Naive thymus-derived CD4-positive, alpha-beta T cell (primary cell): ENCODE data around the gene ERCC4. TPM values are rescaled to one million over a fixed set of nuclear protein-coding genes. Genes with fewer than 3 reads are reported as not detected.

Experiments used
- ATAC-seq: fragments of 150-1000 bp; cut with Tn5 transposase; 2 replicates; pipeline ENCODE4 v1.10.0; 2021; ENCODE audit warnings: mild to moderate bottlenecking, moderate library complexity
- CTCF ChIA-PET: fragments of 350-600 bp; sonication (Branson Sonifier 250); formaldehyde crosslinking; loops from one replicate; lab custom pipeline; 2021; ENCODE audit warnings: antibody characterized with exemption; lab: Charles Lee
- POLR2A ChIA-PET: fragments of 350-600 bp; sonication (Branson Sonifier 250); formaldehyde crosslinking; loops from one replicate; lab custom pipeline; 2021; ENCODE audit warnings: antibody characterized with exemption, inconsistent platforms; lab: Charles Lee
- DNase-seq, 9 donors: peaks; one replicate each; pipeline versions ENCODE4 v3.0.0 to v3.0.0-alpha.2; 2020 to 2022; ENCODE audit warnings: mixed read lengths in 1 of 9
- H3K27ac ChIP-seq: one replicate; pipeline ENCODE4 v1.7.0; 2013; ENCODE audit warnings: mild to moderate bottlenecking, low read depth, low read length, moderate library complexity
- H3K27me3 ChIP-seq, 2 donors: one replicate each; pipeline ENCODE4 v1.7.0; 2013; ENCODE audit warnings: low read length in 2 of 2, mild to moderate bottlenecking in 2 of 2, moderate library complexity in 2 of 2; ENCODE audit not compliant: control insufficient read depth in 2 of 2, insufficient read depth in 2 of 2
- H3K36me3 ChIP-seq, 3 experiments: 1 replicate in 2 of 3; 2 replicates in 1 of 3; pipeline ENCODE4 v1.7.0; 2013; ENCODE audit warnings: low read length in 3 of 3, mild to moderate bottlenecking in 3 of 3, moderate library complexity in 1 of 3; ENCODE audit not compliant: insufficient read depth in 3 of 3, control insufficient read depth in 2 of 3
- H3K4me1 ChIP-seq, 2 donors: one replicate each; pipeline ENCODE4 v1.7.0; 2013; ENCODE audit warnings: low read length in 2 of 2, mild to moderate bottlenecking in 2 of 2, moderate library complexity in 1 of 2; ENCODE audit not compliant: control insufficient read depth in 2 of 2, insufficient read depth in 2 of 2
- H3K4me3 ChIP-seq: 2 replicates; pipeline ENCODE4 v1.7.0; 2013; ENCODE audit warnings: mild to moderate bottlenecking, low read length
- H3K9me3 ChIP-seq, 3 experiments: 1 replicate in 2 of 3; 2 replicates in 1 of 3; pipeline ENCODE4 v1.7.0; 2013; ENCODE audit warnings: low read length in 3 of 3; ENCODE audit not compliant: control insufficient read depth in 2 of 3
- H3K27ac Mint-ChIP-seq, 9 donors: one replicate each; pipeline ENCODE4 v1.8.0; 2020 to 2022; ENCODE audit warnings: mixed read lengths in 9 of 9, mild to moderate bottlenecking in 8 of 9, moderate library complexity in 5 of 9, inconsistent platforms in 2 of 9
- H3K27me3 Mint-ChIP-seq, 5 donors: one replicate each; pipeline ENCODE4 v1.8.0; 2021 to 2022; ENCODE audit warnings: mixed read lengths in 5 of 5, mild to moderate bottlenecking in 1 of 5
- H3K36me3 Mint-ChIP-seq, 5 donors: one replicate each; pipeline ENCODE4 v1.8.0; 2020 to 2022; ENCODE audit warnings: mixed read lengths in 5 of 5, mild to moderate bottlenecking in 3 of 5, inconsistent platforms in 1 of 5
- H3K4me1 Mint-ChIP-seq, 7 donors: one replicate each; pipeline ENCODE4 v1.8.0; 2020 to 2022; ENCODE audit warnings: mixed read lengths in 7 of 7, mild to moderate bottlenecking in 3 of 7, inconsistent platforms in 1 of 7
- H3K4me3 Mint-ChIP-seq, 10 donors: one replicate each; pipeline ENCODE4 v1.8.0; 2020 to 2022; ENCODE audit warnings: mild to moderate bottlenecking in 10 of 10, mixed read lengths in 10 of 10, moderate library complexity in 6 of 10, inconsistent platforms in 2 of 10
- H3K9me3 Mint-ChIP-seq, 11 donors: one replicate each; pipeline ENCODE4 v1.8.0; 2020 to 2022; ENCODE audit warnings: mixed read lengths in 11 of 11, mild to moderate bottlenecking in 4 of 11, inconsistent platforms in 1 of 11, moderate library complexity in 1 of 11
- intact Hi-C, 2 donors: fragments of 100-400 bp; cut with micrococcal nuclease; formaldehyde crosslinking; loops; one replicate each; pipeline ENCODE4 v1.15.1; 2023
- polyA plus RNA-seq, 2 donors: library from polyadenylated mRNA; unstranded; fragments of 300-500 nt; fragmentation: Illumina TruSeq; gene quantifications; one replicate each; pipeline ENCODE4 v1.2.3, GENCODE V29; 2021
- total RNA-seq, 6 experiments: library from RNA in 5 of 6; stranded (reverse) in 5 of 6; gene quantifications; 1 replicate in 5 of 6; 2 replicates in 1 of 6; pipeline ENCODE4 v1.2.3 and lab custom pipeline; 2021 to 2026

ERCC4 gene
- total and polyA plus RNA-seq, 7 experiments from 2014 or later: 6.1 to 26.4 (median 13.9) TPM

GRCh38 chr16:13970708-13971422 is 50.9 kb downstream of the ERCC4 start:
- H3K27me3 Mint-ChIP-seq: peaks cover 13 to 25% (median 25%) of the 10 kb centered on the region in 5 donors
- no peaks in the 10 kb centered on the region for H3K36me3 ChIP-seq
- H3K9me3 Mint-ChIP-seq: peaks cover 0 to 15% (median 4%) of the 10 kb centered on the region in 11 donors
- intact Hi-C loops: no loop called here
- ChIA-PET CTCF (no interaction called here), POLR2A (no interaction called here)
- ATAC-seq (no peak), DNase-seq (no peak)
- no peak overlapping the region for H3K27ac ChIP-seq
- H3K4me1 ChIP-seq: no peaks in the 10 kb centered on the region
- no peak overlapping the region for H3K4me3 Mint-ChIP-seq
- no peak overlapping the region for H3K4me3 ChIP-seq
- H3K27me3 ChIP-seq: no peaks in the 10 kb centered on the region
- peaks cover 0 to 5% (median 0%) of the 10 kb centered on the region in 5 donors for H3K36me3 Mint-ChIP-seq
- peaks cover 0 to 8% (median 0%) of the 10 kb centered on the region in 7 donors for H3K4me1 Mint-ChIP-seq
- no peaks in the 10 kb centered on the region for H3K9me3 ChIP-seq
- no peak overlapping the region for H3K27ac Mint-ChIP-seq

GRCh38 chr16:13973321-13974023 is 53.5 kb downstream of the ERCC4 start:
- Mint-ChIP-seq H3K36me3 (peaks cover 0 to 1% (median 0%) of the 10 kb centered on the region in 5 donors), H3K4me1 (peaks cover 0 to 8% (median 0%) of the 10 kb centered on the region in 7 donors), H3K4me3 (no peak overlapping the region), H3K9me3 (peaks cover 0 to 8% (median 2%) of the 10 kb centered on the region in 11 donors), H3K27me3 (peaks cover 0 to 9% (median 5%) of the 10 kb centered on the region in 5 donors), H3K27ac (peak overlapping the region in 1 of 9 donors; percentile 47)
- POLR2A ChIA-PET: no interaction called here
- Histone ChIP-seq H3K27ac (no peak overlapping the region), H3K9me3 (no peaks in the 10 kb centered on the region), H3K4me1 (no peaks in the 10 kb centered on the region), H3K4me3 (no peak overlapping the region), H3K36me3 (no peaks in the 10 kb centered on the region), H3K27me3 (no peaks in the 10 kb centered on the region)
- intact Hi-C loops: no loop called here
- DNase-seq (no peak), ATAC-seq (no peak)
- CTCF ChIA-PET: no interaction called here

- H3K27me3 ChIP-seq: no peaks in the 10 kb centered on the region
- H3K27me3 Mint-ChIP-seq: peaks cover 0 to 8% (median 4%) of the 10 kb centered on the region in 5 donors
- H3K9me3 ChIP-seq: no peaks in the 10 kb centered on the region
- H3K27ac Mint-ChIP-seq: no peak overlapping the region
- H3K4me3 Mint-ChIP-seq: no peak overlapping the region
- no peaks in the 10 kb centered on the region for H3K36me3 ChIP-seq
- no peak overlapping the region for H3K4me3 ChIP-seq
- no peaks in the 10 kb centered on the region for H3K4me1 ChIP-seq
- POLR2A ChIA-PET: no interaction called here
- peaks cover 0 to 7% (median 0%) of the 10 kb centered on the region in 5 donors for H3K36me3 Mint-ChIP-seq
- CTCF ChIA-PET: interaction anchor here (0.7 kb wide), 1 partner anchor 42 kb away, joined by 3 read pairs; no protein-coding TSS in a partner anchor
- H3K9me3 Mint-ChIP-seq: peaks cover 0 to 19% (median 5%) of the 10 kb centered on the region in 11 donors
- H3K4me1 Mint-ChIP-seq: no peaks in the 10 kb centered on the region
- ATAC-seq (no peak), DNase-seq (no peak)
- H3K27ac ChIP-seq: no peak overlapping the region
- intact Hi-C loops: no loop called here
These were observed 57.2 kb downstream of the ERCC4 start for GRCh38 chr16:13977177-13977576.

GRCh38 chr16:13982451-13982850 is 62.5 kb downstream of the ERCC4 start:
- intact Hi-C loops: no loop called here
- CTCF ChIA-PET: no interaction called here
- H3K4me3 Mint-ChIP-seq: no peak overlapping the region
- no peaks in the 10 kb centered on the region for H3K9me3 ChIP-seq
- no peaks in the 10 kb centered on the region for H3K4me1 Mint-ChIP-seq
- POLR2A ChIA-PET: no interaction called here
- ATAC-seq (no peak), DNase-seq (no peak)
- H3K36me3 ChIP-seq: no peaks in the 10 kb centered on the region
- H3K9me3 Mint-ChIP-seq: peaks cover 0 to 18% (median 5%) of the 10 kb centered on the region in 11 donors
- peaks cover 0 to 13% (median 0%) of the 10 kb centered on the region in 5 donors for H3K27me3 Mint-ChIP-seq
- no peak overlapping the region for H3K27ac ChIP-seq
- no peaks in the 10 kb centered on the region for H3K27me3 ChIP-seq
- H3K36me3 Mint-ChIP-seq: peaks cover 0 to 7% (median 0%) of the 10 kb centered on the region in 5 donors
- H3K27ac Mint-ChIP-seq: no peak overlapping the region
- no peak overlapping the region for H3K4me3 ChIP-seq
- no peaks in the 10 kb centered on the region for H3K4me1 ChIP-seq

DNA sequence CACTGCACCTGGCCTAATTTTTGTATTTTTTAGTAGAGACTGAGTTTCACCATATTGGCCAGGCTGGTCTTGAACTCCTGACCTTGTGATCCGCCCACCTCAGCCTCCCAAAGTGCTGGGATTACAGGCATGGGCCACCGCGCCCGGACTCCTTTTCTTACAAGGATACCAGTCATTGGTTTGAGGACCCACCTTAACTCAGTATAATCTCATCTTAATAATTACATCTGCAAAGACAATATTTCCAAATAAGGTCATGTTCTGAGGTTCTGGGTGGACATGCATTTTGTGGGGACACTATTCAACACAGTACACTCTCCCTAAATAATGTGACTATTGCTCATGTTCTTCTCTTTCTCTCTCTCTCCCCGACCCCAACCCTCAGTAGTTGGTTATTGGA is 63.7 kb downstream of the ERCC4 start:
- Mint-ChIP-seq H3K4me3 (no peak overlapping the region), H3K4me1 (no peaks in the 10 kb centered on the region), H3K9me3 (peaks cover 0 to 18% (median 5%) of the 10 kb centered on the region in 11 donors), H3K27ac (no peak overlapping the region), H3K27me3 (peaks cover 0 to 13% (median 3%) of the 10 kb centered on the region in 5 donors), H3K36me3 (peaks cover 0 to 7% (median 0%) of the 10 kb centered on the region in 5 donors)
- Histone ChIP-seq H3K36me3 (no peaks in the 10 kb centered on the region), H3K4me3 (no peak overlapping the region), H3K9me3 (no peaks in the 10 kb centered on the region), H3K4me1 (no peaks in the 10 kb centered on the region), H3K27me3 (no peaks in the 10 kb centered on the region), H3K27ac (no peak overlapping the region)
- ChIA-PET POLR2A (no interaction called here), CTCF (no interaction called here)
- no peak for DNase-seq
- no peak for ATAC-seq
- intact Hi-C loops: no loop called here

DNA sequence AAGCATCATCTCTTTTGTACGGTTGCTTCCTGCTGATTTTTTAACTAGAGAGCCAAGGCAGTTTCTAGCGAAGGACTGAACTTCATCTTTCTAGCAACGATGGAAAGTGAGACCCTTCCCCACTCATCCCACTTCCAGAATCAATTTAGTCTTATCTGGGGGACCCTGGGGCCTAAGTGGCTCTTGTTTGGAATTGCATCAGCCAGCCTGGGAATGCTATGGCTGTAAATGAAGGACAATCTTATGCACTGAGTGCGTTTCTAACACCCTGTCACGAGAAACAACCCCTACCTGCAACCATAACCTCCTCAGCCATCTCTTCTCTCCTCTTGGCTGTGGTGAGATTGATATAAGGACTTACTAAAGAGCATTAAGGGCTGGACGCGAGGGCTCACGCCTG is 64.8 kb downstream of the ERCC4 start:
- H3K36me3 Mint-ChIP-seq: peaks cover 0 to 5% (median 0%) of the 10 kb centered on the region in 5 donors
- H3K27ac Mint-ChIP-seq: no peak overlapping the region
- Histone ChIP-seq H3K4me3 (no peak overlapping the region), H3K27ac (no peak overlapping the region), H3K9me3 (no peaks in the 10 kb centered on the region), H3K4me1 (no peaks in the 10 kb centered on the region), H3K27me3 (no peaks in the 10 kb centered on the region), H3K36me3 (no peaks in the 10 kb centered on the region)
- H3K4me1 Mint-ChIP-seq: no peaks in the 10 kb centered on the region
- H3K9me3 Mint-ChIP-seq: peaks cover 0 to 14% (median 6%) of the 10 kb centered on the region in 11 donors
- ChIA-PET POLR2A (no interaction called here), CTCF (no interaction called here)
- H3K4me3 Mint-ChIP-seq: no peak overlapping the region
- DNase-seq (no peak), ATAC-seq (no peak)
- intact Hi-C loops: no loop called here
- H3K27me3 Mint-ChIP-seq: peaks cover 0 to 13% (median 3%) of the 10 kb centered on the region in 5 donors
